K562 (cell line): ENCODE data around the gene HP1BP3. TPM values are rescaled to one million over a fixed set of nuclear protein-coding genes. Genes with fewer than 3 reads are reported as not detected.

Experiments
- CC2D1A ChIP-seq: fragments of 450-650 bp; IDR thresholded peaks from 2 replicates; pipeline ENCODE4 v1.6.1; 2017; ENCODE audit warnings: mild to moderate bottlenecking
- CEBPG ChIP-seq, 3 experiments: fragments of 200-800 bp in 1 of 3; sonication (Bioruptor generic) in 1 of 3; sonication (generic) in 1 of 3; formaldehyde crosslinking in 1 of 3; IDR thresholded peaks in 2 of 3; conservative IDR thresholded peaks in 1 of 3; 2 replicates each; pipeline versions ENCODE4 v1.6.1 to v1.8.0; 2016 to 2022; ENCODE audit warnings: missing compliant biosample characterization in 2 of 3, missing genetic modification characterization in 2 of 3, mild to moderate bottlenecking in 1 of 3, missing genetic modification reagents in 1 of 3
- ETS2 ChIP-seq: IDR thresholded peaks from 2 replicates; pipeline ENCODE4 v1.6.1; 2016; ENCODE audit warnings: borderline replicate concordance, missing genetic modification characterization, mild to moderate bottlenecking, moderate library complexity, missing compliant biosample characterization; ENCODE audit not compliant: poor library complexity, severe bottlenecking
- ETV6 ChIP-seq, 3 experiments: fragments of 150-350 bp in 1 of 3; sonication (generic) in 1 of 3; formaldehyde crosslinking in 1 of 3; IDR thresholded peaks; 2 replicates each; pipeline versions ENCODE4 v1.6.1 to v1.8.0; 2014 to 2022; ENCODE audit warnings: borderline replicate concordance in 2 of 3, low read depth in 2 of 3, antibody characterized with exemption in 1 of 3, low read length in 1 of 3, mild to moderate bottlenecking in 1 of 3, missing genetic modification reagents in 1 of 3
- FOXA3 ChIP-seq, 2 experiments: fragments of 450-650 bp in 1 of 2; sonication (generic) in 1 of 2; formaldehyde crosslinking; IDR thresholded peaks in 1 of 2; conservative IDR thresholded peaks in 1 of 2; 2 replicates each; pipeline versions ENCODE4 v1.4.0 to v1.8.0; 2020 to 2022; ENCODE audit warnings: mild to moderate bottlenecking in 2 of 2, missing genetic modification reagents in 1 of 2
- FOXM1 ChIP-seq, 2 experiments: fragments of 450-650 bp in 1 of 2; sonication (generic) in 1 of 2; formaldehyde crosslinking in 1 of 2; IDR thresholded peaks; 2 replicates each; pipeline versions ENCODE4 v1.6.1 to v1.9.0; 2017 to 2022; ENCODE audit warnings: low read depth in 2 of 2, mild to moderate bottlenecking in 2 of 2, missing genetic modification reagents in 1 of 2, moderate library complexity in 1 of 2
- GTF2A2 ChIP-seq: IDR thresholded peaks from 2 replicates; pipeline ENCODE4 v1.6.1; 2016; ENCODE audit warnings: mild to moderate bottlenecking, missing genetic modification characterization, missing compliant biosample characterization
- HDAC6 ChIP-seq: IDR thresholded peaks from 2 replicates; pipeline ENCODE4 v1.6.1; 2012; ENCODE audit warnings: low read depth, mild to moderate bottlenecking, control low read depth, inconsistent platforms, low read length, moderate library complexity
- KAT2B ChIP-seq: IDR thresholded peaks from one replicate; pipeline ENCODE4 v1.6.1; 2012; ENCODE audit warnings: low read depth, mild to moderate bottlenecking, control low read depth, inconsistent platforms, low read length, moderate library complexity
- MTF1 ChIP-seq: fragments of 250-450 bp; sonication (Bioruptor Pico); IDR thresholded peaks from 2 replicates; pipeline ENCODE4 v1.9.0; 2021; ENCODE audit warnings: moderate library complexity, mild to moderate bottlenecking, inconsistent platforms, borderline replicate concordance
- NR2C2 ChIP-seq, 2 experiments: fragments of 200-800 bp in 1 of 2; sonication (Bioruptor generic) in 1 of 2; sonication (generic) in 1 of 2; formaldehyde crosslinking in 1 of 2; IDR thresholded peaks; 2 replicates each; pipeline versions ENCODE4 v1.6.1 to v1.8.0; 2016 to 2022; ENCODE audit warnings: mild to moderate bottlenecking in 1 of 2, missing compliant biosample characterization in 1 of 2, missing genetic modification characterization in 1 of 2, missing genetic modification reagents in 1 of 2
- TRIM28 ChIP-seq: fragments of 450-650 bp; IDR thresholded peaks from 2 replicates; pipeline ENCODE4 v1.6.1; 2017
- ZBTB1 ChIP-seq: sonication (generic); formaldehyde crosslinking; IDR thresholded peaks from 2 replicates; pipeline ENCODE4 v1.8.1; 2023; ENCODE audit warnings: missing genetic modification reagents, low read depth, mild to moderate bottlenecking, borderline replicate concordance
- ZFP1 ChIP-seq: fragments of 450-650 bp; formaldehyde crosslinking; IDR thresholded peaks from 2 replicates; pipeline ENCODE4 v1.4.0; 2020; ENCODE audit warnings: mild to moderate bottlenecking, mixed read lengths
- ZNF239 ChIP-seq: fragments of 250-450 bp; sonication (Bioruptor Pico); IDR thresholded peaks from 2 replicates; pipeline ENCODE4 v1.4.0; 2020; ENCODE audit warnings: mild to moderate bottlenecking
- ZNF24 ChIP-seq: fragments of 450-650 bp; IDR thresholded peaks from 2 replicates; pipeline ENCODE4 v1.6.1; 2016
- ZNF253 ChIP-seq: fragments of 250-450 bp; sonication (Bioruptor Pico); conservative IDR thresholded peaks from 2 replicates; pipeline ENCODE4 v1.6.1; 2021; ENCODE audit warnings: mild to moderate bottlenecking
- polyA plus RNA-seq, 8 experiments: library from polyadenylated mRNA; depleted of rRNA in 4 of 8; stranded (reverse) in 5 of 8; unstranded in 3 of 8; fragments of >200 nt; fragmentation: Nextera tagmentation in 2 of 8; fragmentation: Illumina TruSeq in 1 of 8; extraction: Ambion mirVana in 2 of 8; extraction: Trizol in 1 of 8; gene quantifications; 2 replicates each; pipeline versions ENCODE4 v1.2.1 to v1.2.3, GENCODE V29; 2011 to 2014; ENCODE audit warnings: inconsistent platforms in 1 of 8, missing spikeins in 1 of 8
- total RNA-seq, 7 experiments: library from RNA; depleted of rRNA in 6 of 7; stranded (reverse); fragments of >200 nt in 6 of 7; fragmentation: Illumina TruSeq in 2 of 7; extraction: Trizol in 2 of 7; gene quantifications; 2 replicates each; pipeline versions ENCODE4 v1.2.1 to v1.2.3, GENCODE V29; 2011 to 2021; ENCODE audit warnings: low replicate concordance in 1 of 7
- TF ChIP-seq, protein P1 (sequence below): fragments of 250-450 bp; sonication (Bioruptor Pico); IDR thresholded peaks from 2 replicates; pipeline ENCODE4 v1.5.0; 2020; ENCODE audit warnings: mild to moderate bottlenecking
- TF ChIP-seq, protein P2 (sequence below), 3 experiments: IDR thresholded peaks in 2 of 3; conservative IDR thresholded peaks in 1 of 3; 2 replicates each; pipeline ENCODE4 v1.5.1; 2011 to 2012; ENCODE audit warnings: low read length in 3 of 3, mild to moderate bottlenecking in 3 of 3, control low read depth in 2 of 3, improper control_type of control experiment in 1 of 3, inconsistent platforms in 1 of 3, low read depth in 1 of 3, mixed read lengths in 1 of 3, moderate library complexity in 1 of 3; ENCODE audit not compliant: insufficient read depth in 2 of 3
- TF ChIP-seq, protein P3 (sequence below): sonication (generic); formaldehyde crosslinking; IDR thresholded peaks from 2 replicates; pipeline ENCODE4 v1.8.0; 2023; ENCODE audit warnings: mild to moderate bottlenecking, missing genetic modification reagents

HP1BP3 gene
- total and polyA plus RNA-seq, 9 of the 15 experiments (the other 6 are each of a cell fraction or from before 2014, with no cell fraction given) = 57.3 to 513 (median 240) TPM

DNA sequence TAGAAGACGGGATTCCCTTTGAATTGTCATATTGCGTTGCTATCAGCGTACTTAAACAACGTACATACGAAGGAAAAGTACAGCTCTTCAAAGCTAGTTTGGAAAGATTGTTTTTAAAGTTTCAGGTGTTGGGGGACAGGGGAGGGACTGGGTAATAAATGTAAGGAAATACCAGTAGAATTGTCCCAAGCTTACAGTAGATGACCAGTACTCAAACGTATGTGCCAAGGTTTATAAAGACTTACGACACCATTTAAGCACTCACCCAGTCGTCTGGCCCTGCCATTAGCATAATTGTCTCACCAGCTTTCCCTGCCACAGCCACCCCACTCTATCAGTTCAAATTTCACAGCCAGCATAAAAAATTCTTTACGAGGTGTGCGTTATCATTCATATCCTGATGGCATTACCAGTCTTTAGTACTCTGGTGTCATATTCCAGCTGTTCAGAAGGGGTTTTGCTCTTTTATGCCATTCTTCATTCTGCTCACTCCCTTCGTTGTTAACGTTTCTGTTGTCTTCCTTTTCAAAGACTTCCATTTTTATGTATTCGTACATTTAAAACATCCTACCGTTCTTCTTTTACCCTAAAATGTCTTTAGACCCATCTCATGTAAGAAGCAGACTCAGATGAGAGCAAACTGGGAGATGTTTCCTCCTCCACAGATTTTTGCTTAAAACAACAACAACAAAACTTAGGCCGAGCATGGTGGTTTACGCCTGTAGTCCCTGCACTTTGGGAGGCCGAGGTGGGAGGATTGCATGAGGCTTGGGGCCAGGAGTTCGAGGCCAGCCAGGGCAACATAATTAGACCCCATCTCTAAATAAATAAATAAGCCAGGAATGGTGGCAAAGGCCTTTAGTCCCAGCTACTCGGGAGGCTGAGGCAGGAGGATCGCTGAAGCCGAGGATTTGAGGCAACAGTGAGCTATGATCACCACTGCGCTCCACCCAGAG lies 1.0 kb upstream of the HP1BP3 start (continued):
- no peak for TF ChIP-seq ZBTB1 (CRISPR knock-in tag)
- no peak for TF ChIP-seq ZNF239 (CRISPR knock-in tag)
- TF ChIP-seq ETV6 (IDR thresholded peaks at IDR 0.05; ENCODE audit: borderline replicate concordance in 1 of 2, low read depth in 2 of 2, low read length in 1 of 2) = no peak
- TF ChIP-seq ETV6 (CRISPR knock-in tag; IDR thresholded peaks at IDR 0.05; ENCODE audit: borderline replicate concordance) = no peak
- TF ChIP-seq GTF2A2 = no peak
- no peak for TF ChIP-seq HDAC6
- TF ChIP-seq ZNF253 (CRISPR knock-in tag) = no peak
- no peak for TF ChIP-seq KAT2B
- TF ChIP-seq TRIM28 = no peak
- no peak for TF ChIP-seq NR2C2 (CRISPR knock-in tag; IDR thresholded peaks at IDR 0.05)
- no peak for TF ChIP-seq NR2C2 (tag; IDR thresholded peaks at IDR 0.05)
- TF ChIP-seq, protein P1, sequence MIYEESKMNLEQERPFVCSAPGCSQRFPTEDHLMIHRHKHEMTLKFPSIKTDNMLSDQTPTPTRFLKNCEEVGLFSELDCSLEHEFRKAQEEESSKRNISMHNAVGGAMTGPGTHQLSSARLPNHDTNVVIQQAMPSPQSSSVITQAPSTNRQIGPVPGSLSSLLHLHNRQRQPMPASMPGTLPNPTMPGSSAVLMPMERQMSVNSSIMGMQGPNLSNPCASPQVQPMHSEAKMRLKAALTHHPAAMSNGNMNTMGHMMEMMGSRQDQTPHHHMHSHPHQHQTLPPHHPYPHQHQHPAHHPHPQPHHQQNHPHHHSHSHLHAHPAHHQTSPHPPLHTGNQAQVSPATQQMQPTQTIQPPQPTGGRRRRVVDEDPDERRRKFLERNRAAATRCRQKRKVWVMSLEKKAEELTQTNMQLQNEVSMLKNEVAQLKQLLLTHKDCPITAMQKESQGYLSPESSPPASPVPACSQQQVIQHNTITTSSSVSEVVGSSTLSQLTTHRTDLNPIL (CRISPR knock-in tag) = no peak
- TF ChIP-seq, protein P2, sequence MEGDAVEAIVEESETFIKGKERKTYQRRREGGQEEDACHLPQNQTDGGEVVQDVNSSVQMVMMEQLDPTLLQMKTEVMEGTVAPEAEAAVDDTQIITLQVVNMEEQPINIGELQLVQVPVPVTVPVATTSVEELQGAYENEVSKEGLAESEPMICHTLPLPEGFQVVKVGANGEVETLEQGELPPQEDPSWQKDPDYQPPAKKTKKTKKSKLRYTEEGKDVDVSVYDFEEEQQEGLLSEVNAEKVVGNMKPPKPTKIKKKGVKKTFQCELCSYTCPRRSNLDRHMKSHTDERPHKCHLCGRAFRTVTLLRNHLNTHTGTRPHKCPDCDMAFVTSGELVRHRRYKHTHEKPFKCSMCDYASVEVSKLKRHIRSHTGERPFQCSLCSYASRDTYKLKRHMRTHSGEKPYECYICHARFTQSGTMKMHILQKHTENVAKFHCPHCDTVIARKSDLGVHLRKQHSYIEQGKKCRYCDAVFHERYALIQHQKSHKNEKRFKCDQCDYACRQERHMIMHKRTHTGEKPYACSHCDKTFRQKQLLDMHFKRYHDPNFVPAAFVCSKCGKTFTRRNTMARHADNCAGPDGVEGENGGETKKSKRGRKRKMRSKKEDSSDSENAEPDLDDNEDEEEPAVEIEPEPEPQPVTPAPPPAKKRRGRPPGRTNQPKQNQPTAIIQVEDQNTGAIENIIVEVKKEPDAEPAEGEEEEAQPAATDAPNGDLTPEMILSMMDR (IDR thresholded peaks at IDR 0.05 in 2 of 3, conservative IDR thresholded peaks at IDR 0.05 in 1 of 3; ENCODE audit: insufficient read depth in 2 of 3, low read depth in 1 of 3, low read length in 3 of 3) = no peak
- TF ChIP-seq FOXA3 (CRISPR knock-in tag; conservative IDR thresholded peaks at IDR 0.05 in 1 of 2, IDR thresholded peaks at IDR 0.05 in 1 of 2) = 0 out of 4 replicates have a peak, but pooled peaks of 1 of the 2 experiments have one; percentile 2
- TF ChIP-seq MTF1 (CRISPR knock-in tag) = no peak
- TF ChIP-seq ZNF24 = no peak
- TF ChIP-seq CEBPG (CRISPR knock-in tag; IDR thresholded peaks at IDR 0.05) = no peak
- TF ChIP-seq CEBPG (tag; conservative IDR thresholded peaks at IDR 0.05 in 1 of 2, IDR thresholded peaks at IDR 0.05 in 1 of 2) = peak in 1 of 2 experiments; percentile 9; a peak in 1 of 4 replicates
- TF ChIP-seq, protein P3, sequence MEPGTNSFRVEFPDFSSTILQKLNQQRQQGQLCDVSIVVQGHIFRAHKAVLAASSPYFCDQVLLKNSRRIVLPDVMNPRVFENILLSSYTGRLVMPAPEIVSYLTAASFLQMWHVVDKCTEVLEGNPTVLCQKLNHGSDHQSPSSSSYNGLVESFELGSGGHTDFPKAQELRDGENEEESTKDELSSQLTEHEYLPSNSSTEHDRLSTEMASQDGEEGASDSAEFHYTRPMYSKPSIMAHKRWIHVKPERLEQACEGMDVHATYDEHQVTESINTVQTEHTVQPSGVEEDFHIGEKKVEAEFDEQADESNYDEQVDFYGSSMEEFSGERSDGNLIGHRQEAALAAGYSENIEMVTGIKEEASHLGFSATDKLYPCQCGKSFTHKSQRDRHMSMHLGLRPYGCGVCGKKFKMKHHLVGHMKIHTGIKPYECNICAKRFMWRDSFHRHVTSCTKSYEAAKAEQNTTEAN (CRISPR knock-in tag) = no peak; the same call in 1 of the 2 replicates
- TF ChIP-seq ZFP1 (CRISPR knock-in tag) = no peak
- no peak for TF ChIP-seq FOXM1 (IDR thresholded peaks at IDR 0.05; ENCODE audit: low read depth)
- TF ChIP-seq FOXM1 (CRISPR knock-in tag; IDR thresholded peaks at IDR 0.05; ENCODE audit: low read depth) = no peak
- no peak for TF ChIP-seq CC2D1A
- no peak for TF ChIP-seq ETS2 (tag)
